HCT116 (cell line): ENCODE results near the gene TRPM6. TPM values are rescaled to one million over a fixed set of nuclear protein-coding genes. Genes with fewer than 3 reads are reported as not detected.

ENCODE experiments used
- ATAC-seq: fragments of 200-7000 bp; cut with Tn5 transposase; 2 replicates; pipeline ENCODE4 v1.9.1; 2020; ENCODE audit warnings: mild to moderate bottlenecking, moderate library complexity
- BruUV-seq: library from RNA; stranded (reverse); fragments of 400-500 nt; replicated peaks from 2 replicates; lab custom pipeline; 2021; lab: Mats Ljungman, UMichigan
- CTCF ChIA-PET: fragments of 300-600 bp; sonication (Branson Sonifier 250); formaldehyde crosslinking; loops from one replicate; lab custom pipeline; 2021; ENCODE audit warnings: antibody characterized with exemption; lab: Charles Lee
- POLR2A ChIA-PET: fragments of 300-600, 350-600 bp; sonication (Branson Sonifier 250); formaldehyde crosslinking; loops from one replicate; lab custom pipeline; 2021; ENCODE audit warnings: antibody characterized with exemption; lab: Charles Lee
- RAD21 ChIA-PET, 2 experiments: fragments of 300-600 bp; sonication (Branson Sonifier 250); formaldehyde crosslinking; loops; one replicate each; lab custom pipeline; 2023; ENCODE audit warnings: low total read pairs in 2 of 2; ENCODE audit not compliant: uncharacterized antibody in 2 of 2, unreplicated experiment in 2 of 2, low non-redundant PET in 1 of 2; lab: Charles Lee
- DNase-seq: peaks from one replicate; pipeline ENCODE4 v3.0.0-alpha.2; 2010; ENCODE audit warnings: low read depth, low spot score
- H2AFZ ChIP-seq: fragments of 200-600 bp; shearing (Covaris generic), sonication (generic); 2 replicates; pipeline ENCODE4 v1.6.1; 2017; ENCODE audit warnings: low read depth, mixed run types, mixed read lengths, antibody characterized with exemption, low read length; ENCODE audit not compliant: poor library complexity, severe bottlenecking
- H3K27ac ChIP-seq: 2 replicates; pipeline ENCODE4 v1.5.1; 2012; ENCODE audit warnings: low read depth, low read length
- H3K27me3 ChIP-seq: fragments of 200-600 bp; sonication (generic); 2 replicates; pipeline ENCODE4 v1.6.1; 2016; ENCODE audit warnings: mixed run types, low read length, mixed read lengths; ENCODE audit not compliant: insufficient read depth
- H3K36me3 ChIP-seq, 2 experiments: fragments of 200-500 bp in 1 of 2; fragments of 200-600 bp in 1 of 2; sonication (Bioruptor generic) in 1 of 2; sonication (generic) in 1 of 2; 2 replicates each; pipeline versions ENCODE4 v1.5.1 to v1.6.1; 2014 to 2016; ENCODE audit warnings: low read length in 2 of 2, inconsistent platforms in 1 of 2, mixed read lengths in 1 of 2, mixed run types in 1 of 2; ENCODE audit not compliant: insufficient read depth in 2 of 2, control insufficient read depth in 1 of 2
- H3K4me1 ChIP-seq, 2 experiments: fragments of 200-600 bp in 1 of 2; sonication (generic) in 1 of 2; 2 replicates each; pipeline versions ENCODE4 v1.5.1 to v1.6.1; 2012 to 2017; ENCODE audit warnings: low read length in 2 of 2, inconsistent platforms in 1 of 2, mild to moderate bottlenecking in 1 of 2, mixed read lengths in 1 of 2, mixed run types in 1 of 2, moderate library complexity in 1 of 2; ENCODE audit not compliant: insufficient read depth in 2 of 2, control insufficient read depth in 1 of 2
- H3K4me2 ChIP-seq: fragments of 200-600 bp; sonication (generic); 2 replicates; pipeline ENCODE4 v1.6.1; 2017; ENCODE audit warnings: mixed run types, low read length, mixed read lengths
- H3K4me3 ChIP-seq, 2 experiments: fragments of 200-600 bp in 1 of 2; sonication (generic) in 1 of 2; replicated peaks in 1 of 2; 2 replicates each; pipeline ENCODE4 v1.5.1; 2011 to 2016; ENCODE audit warnings: low read length in 2 of 2, control low read depth in 1 of 2, low read depth in 1 of 2, mild to moderate bottlenecking in 1 of 2, mixed read lengths in 1 of 2, mixed run types in 1 of 2
- H3K79me2 ChIP-seq: fragments of 200-600 bp; sonication (generic); 2 replicates; pipeline ENCODE4 v1.6.1; 2017; ENCODE audit warnings: mild to moderate bottlenecking, mixed run types, low read length, moderate library complexity, mixed read lengths; ENCODE audit not compliant: insufficient read depth
- H3K9ac ChIP-seq: fragments of 200-600 bp; sonication (generic); 2 replicates; pipeline ENCODE4 v1.6.1; 2016; ENCODE audit warnings: low read length, mixed read lengths
- H3K9me2 ChIP-seq: fragments of 200-600 bp; sonication (generic), shearing (Covaris generic); 2 replicates; pipeline ENCODE4 v1.6.1; 2017; ENCODE audit warnings: mixed run types, mild to moderate bottlenecking, moderate library complexity; ENCODE audit not compliant: insufficient read depth
- H3K9me3 ChIP-seq, 2 experiments: fragments of 200-500 bp in 1 of 2; fragments of 200-600 bp in 1 of 2; sonication (Bioruptor generic) in 1 of 2; sonication (generic) in 1 of 2; 2 replicates each; pipeline ENCODE4 v1.6.1; 2014 to 2017; ENCODE audit warnings: low read length in 2 of 2, mixed read lengths in 2 of 2, inconsistent platforms in 1 of 2, low read depth in 1 of 2, mild to moderate bottlenecking in 1 of 2, mixed run types in 1 of 2, moderate library complexity in 1 of 2; ENCODE audit not compliant: control insufficient read depth in 1 of 2, insufficient read depth in 1 of 2
- H4K20me1 ChIP-seq: fragments of 200-600 bp; sonication (generic), shearing (Covaris generic); 2 replicates; pipeline ENCODE4 v1.6.1; 2017; ENCODE audit warnings: mixed run types, mild to moderate bottlenecking, moderate library complexity; ENCODE audit not compliant: insufficient read depth
- CBX3 ChIP-seq: IDR thresholded peaks from 2 replicates; pipeline ENCODE4 v1.6.1; 2012; ENCODE audit warnings: low read depth
- CTCF ChIP-seq, 3 experiments: fragments of 200-600 bp in 1 of 3; sonication (generic) in 1 of 3; IDR thresholded peaks in 2 of 3; conservative IDR thresholded peaks in 1 of 3; 2 replicates each; pipeline ENCODE4 v1.5.1; 2012 to 2017; ENCODE audit warnings: low read depth in 2 of 3, low read length in 2 of 3, antibody characterized with exemption in 1 of 3, borderline replicate concordance in 1 of 3, control low read depth in 1 of 3, mild to moderate bottlenecking in 1 of 3, mixed read lengths in 1 of 3, mixed run types in 1 of 3, moderate library complexity in 1 of 3; ENCODE audit not compliant: insufficient read depth in 1 of 3
- EGR1 ChIP-seq: IDR thresholded peaks from 2 replicates; pipeline ENCODE4 v1.6.1; 2012; ENCODE audit warnings: low read depth
- ELF1 ChIP-seq: IDR thresholded peaks from 2 replicates; pipeline ENCODE4 v1.6.1; 2012; ENCODE audit warnings: low read depth, borderline replicate concordance
- EZH2 ChIP-seq: fragments of 200-600 bp; sonication (generic); IDR thresholded peaks from 2 replicates; pipeline ENCODE4 v1.6.1; 2017; ENCODE audit warnings: antibody characterized with exemption, mixed run types
- EZH2phosphoT487 ChIP-seq: fragments of 200-600 bp; IDR thresholded peaks from 2 replicates; pipeline ENCODE4 v1.6.1; 2018; ENCODE audit warnings: antibody characterized with exemption, borderline replicate concordance
- FOSL1 ChIP-seq: IDR thresholded peaks from 2 replicates; pipeline ENCODE4 v1.6.1; 2012; ENCODE audit warnings: low read depth
- JUND ChIP-seq: IDR thresholded peaks from 2 replicates; pipeline ENCODE4 v1.6.1; 2012
- MAX ChIP-seq: IDR thresholded peaks from 2 replicates; pipeline ENCODE4 v1.6.1; 2012
- RAD21 ChIP-seq: IDR thresholded peaks from 2 replicates; pipeline ENCODE4 v1.6.1; 2012; ENCODE audit warnings: low read depth, mild to moderate bottlenecking
- REST ChIP-seq: IDR thresholded peaks from 2 replicates; pipeline ENCODE4 v1.6.1; 2012; ENCODE audit warnings: low read depth
- SIN3A ChIP-seq: IDR thresholded peaks from 2 replicates; pipeline ENCODE4 v1.6.1; 2012; ENCODE audit warnings: low read depth
- SRF ChIP-seq: IDR thresholded peaks from 2 replicates; pipeline ENCODE4 v1.6.1; 2012; ENCODE audit warnings: low read depth
- TCF7L2 ChIP-seq: IDR thresholded peaks from 2 replicates; pipeline ENCODE4 v1.7.0; 2011; ENCODE audit warnings: borderline replicate concordance, inconsistent platforms; ENCODE audit not compliant: insufficient read depth, insufficient read length; ENCODE audit errors: extremely low read depth
- ZBTB33 ChIP-seq: IDR thresholded peaks from 2 replicates; pipeline ENCODE4 v1.6.1; 2011; ENCODE audit warnings: mild to moderate bottlenecking, low read length, moderate library complexity; ENCODE audit not compliant: insufficient replicate concordance; ENCODE audit errors: extremely low read depth
- ZFX ChIP-seq: fragments of 450-650 bp; IDR thresholded peaks from 2 replicates; pipeline ENCODE4 v1.6.1; 2017
- ZNF274 ChIP-seq: fragments of 200-500 bp; sonication (Bioruptor generic); IDR thresholded peaks from 2 replicates; pipeline ENCODE4 v1.6.1; 2014; ENCODE audit warnings: mild to moderate bottlenecking, low read depth, low read length, inconsistent platforms
- intact Hi-C: fragments of 100-400 bp; cut with micrococcal nuclease; formaldehyde crosslinking; loops from 2 replicates; pipeline ENCODE4 v1.10.0; 2022
- total RNA-seq: library from RNA; stranded (reverse); gene quantifications from one replicate; pipeline ENCODE4 v1.2.1, GENCODE V29; 2021; ENCODE audit not compliant: unreplicated experiment

The TRPM6 gene
- total RNA-seq, 1 experiment from 2014 or later, result 0.44 TPM

GRCh38 chr9:74674077-74674476 is 213.6 kb downstream of the TRPM6 start:
- H3K27ac ChIP-seq, result no peak overlapping the region
- ChIA-PET POLR2A (no interaction called here), CTCF (no interaction called here), RAD21 (no interaction called here)
- no peak overlapping the region for H2AFZ ChIP-seq
- no peaks in the 10 kb centered on the region for H3K9me3 ChIP-seq
- no peaks in the 10 kb centered on the region for H3K36me3 ChIP-seq
- no peak overlapping the region for H3K4me3 ChIP-seq
- H3K9ac ChIP-seq, result no peak overlapping the region
- DNase-seq, result no peak
- H3K27me3 ChIP-seq, result peaks cover 27% of the 10 kb centered on the region; the same call in 1 of the 2 replicates
- no peaks in the 10 kb centered on the region for H4K20me1 ChIP-seq
- intact Hi-C loops, result no loop called here
- no peak for ATAC-seq
- no TSS peak for BruUV-seq
- TF ChIP-seq FOSL1 (no peak), REST (no peak), RAD21 (no peak), MAX (no peak), EGR1 (no peak), SRF (no peak), CTCF (IDR thresholded peaks at IDR 0.05 in 2 of 3, conservative IDR thresholded peaks at IDR 0.05 in 1 of 3; ENCODE audit: borderline replicate concordance in 1 of 3, insufficient read depth in 1 of 3, low read depth in 2 of 3, low read length in 2 of 3) (no peak), SIN3A (no peak), ZFX (no peak), EZH2phosphoT487 (no peak), TCF7L2 (no peak), ZBTB33 (no peak), ZNF274 (no peak), JUND (no peak), CBX3 (no peak), EZH2 (no peak), ELF1 (no peak)
- H3K4me2 ChIP-seq, result no peak overlapping the region
- no peaks in the 10 kb centered on the region for H3K79me2 ChIP-seq
- H3K4me1 ChIP-seq, result no peaks in the 10 kb centered on the region
- H3K9me2 ChIP-seq, result no peaks in the 10 kb centered on the region
